Peyer's patch (tissue), 4 donors: ENCODE measurements around the gene ELFN1.

Experiments used
- CTCF ChIP-seq, 6 experiments: fragments of 450-650 bp in 4 of 6; fragments of 200-600 bp in 2 of 6; sonication (generic) in 1 of 6; IDR thresholded peaks; one replicate each; pipeline ENCODE4 v1.5.1; 2017 to 2019; ENCODE audit warnings: antibody characterized with exemption in 6 of 6, mild to moderate bottlenecking in 3 of 6, moderate library complexity in 1 of 6
- POLR2A ChIP-seq, 2 donors: fragments of 450-650 bp; IDR thresholded peaks; one replicate each; pipeline ENCODE4 v1.5.1; 2017; ENCODE audit warnings: antibody characterized with exemption in 2 of 2, mild to moderate bottlenecking in 2 of 2, moderate library complexity in 2 of 2

GRCh38 chr7:1716263-1717094 lies 46.4 kb downstream of the ELFN1 start:
- TF ChIP-seq CTCF (IDR thresholded peaks at IDR 0.05) (no peak), POLR2A (IDR thresholded peaks at IDR 0.05) (no peak)
